NCI-H526 treated with DMSO at 0.1 percent for 48 hours (cell line): ENCODE measurements around the gene SDC4.
A peak's percentile ranks its signal among the peaks of the same experiment; 100 is the strongest.
"Not testable (repeated sequence)": the region's sequence is repeated elsewhere in the genome, so short reads cannot be mapped to it uniquely, and the experiment has no call there.

Experiments
- DNase-seq: peaks from one replicate; lab custom pipeline; 2025; lab: John Stamatoyannopoulos, UW

SDC4 gene

DNA sequence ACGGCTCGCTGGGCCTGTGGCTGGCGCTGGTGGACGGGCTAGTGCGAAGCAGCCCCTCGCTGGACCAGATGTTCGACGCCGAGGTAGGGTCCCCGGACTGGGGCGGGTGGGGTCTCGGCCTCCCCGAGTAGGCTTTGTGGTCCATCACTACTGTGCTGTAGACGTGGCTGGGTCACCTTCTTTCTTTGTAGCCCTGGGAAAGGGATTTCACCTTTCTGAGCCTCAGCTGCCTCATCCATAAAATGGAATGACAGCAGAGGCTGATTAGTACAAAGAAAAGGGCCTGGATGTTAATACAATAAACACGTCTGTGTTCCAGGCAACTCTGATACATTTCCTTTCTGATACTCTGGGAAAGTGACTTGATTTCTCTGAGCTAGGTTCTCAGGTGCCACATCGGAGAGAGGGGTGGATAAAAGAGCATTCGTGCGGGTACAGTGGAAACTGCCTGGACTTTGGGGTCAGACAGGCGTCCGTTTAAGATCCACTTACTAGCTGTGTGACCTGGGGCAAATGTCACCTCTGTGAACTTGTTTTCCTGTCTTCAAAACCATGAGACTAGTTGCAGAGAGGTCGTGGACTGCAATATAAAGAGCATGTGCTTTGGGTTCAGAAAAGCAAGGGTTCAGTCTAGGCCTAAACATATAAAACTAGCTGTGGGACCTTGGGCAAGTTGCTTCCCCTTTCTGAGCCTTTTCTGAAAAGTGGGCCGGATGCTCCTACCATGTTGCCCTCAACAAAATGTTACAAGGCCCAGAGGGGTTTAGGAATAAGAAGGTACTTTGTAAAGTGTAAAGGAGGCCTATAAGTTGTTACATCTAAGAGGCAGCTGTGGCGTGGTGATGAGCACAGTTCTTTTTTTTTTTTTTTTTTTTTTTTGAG lies 15.6 kb upstream of the SDC4 start:
- no peak for DNase-seq

DNA sequence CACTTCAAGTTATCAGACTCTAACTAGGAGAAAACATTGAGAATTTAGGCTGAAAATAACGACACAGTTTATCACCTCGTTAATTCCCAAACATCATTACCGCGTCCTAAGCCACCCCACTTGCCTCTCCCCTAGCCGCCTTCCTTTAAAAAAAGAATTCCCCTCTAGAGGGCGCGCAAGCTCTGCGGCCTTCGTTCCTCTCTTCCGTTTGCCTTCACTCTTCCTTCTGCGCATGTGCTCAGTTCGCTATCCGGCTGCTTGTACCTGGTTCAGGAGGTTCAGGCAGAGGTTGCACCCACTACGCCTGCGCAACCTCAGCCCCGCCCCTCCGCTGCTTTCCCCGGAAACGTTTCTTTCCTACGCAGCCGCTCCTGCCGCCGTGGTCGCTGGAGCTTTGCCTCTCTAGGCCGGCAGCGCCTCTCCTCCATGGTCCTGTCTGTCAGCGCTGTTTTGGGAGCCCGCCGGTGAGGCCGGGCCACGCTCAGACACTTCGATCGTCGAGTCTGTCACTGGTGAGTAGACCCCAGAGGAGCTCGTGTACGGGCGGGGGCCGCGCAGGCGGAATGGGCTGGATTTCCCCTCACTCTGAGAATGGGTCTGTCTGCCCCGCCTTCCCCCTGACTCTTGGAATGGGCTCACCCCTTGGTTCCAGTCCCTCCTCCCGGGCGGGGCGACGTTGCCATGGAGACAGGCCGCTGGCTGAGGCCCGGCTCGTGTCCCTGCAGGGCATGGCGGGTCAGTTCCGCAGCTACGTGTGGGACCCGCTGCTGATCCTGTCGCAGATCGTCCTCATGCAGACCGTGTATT lies 14.8 kb upstream of the SDC4 start, which contains the start of gene SYS1:
Gene SYS1 (plus strand): TSS at position 353 of the 807 bp plus-strand sequence. CDS start 376 bp downstream, at position 729.
- peak; percentile 99 for DNase-seq

DNA sequence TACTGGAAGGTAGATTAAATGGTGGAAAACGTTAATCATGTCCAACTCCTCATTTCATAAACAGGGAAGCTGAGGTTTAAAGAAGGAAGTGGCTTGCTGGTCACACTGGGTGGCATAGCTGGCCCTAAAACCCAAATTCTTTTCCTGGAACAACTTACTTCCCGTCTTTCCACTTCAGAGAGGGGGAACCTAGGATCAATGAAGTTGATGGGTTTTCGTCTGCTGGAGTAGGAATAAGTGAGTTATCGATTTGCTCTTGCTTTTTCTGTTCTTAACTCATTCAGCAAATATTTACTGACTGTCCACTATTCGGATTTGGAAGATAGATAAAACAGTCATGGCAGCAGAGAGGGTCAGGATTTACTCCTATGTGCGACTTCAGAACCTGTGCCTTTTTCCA lies 13.6 kb upstream of the SDC4 start:
- DNase-seq = no peak

DNA sequence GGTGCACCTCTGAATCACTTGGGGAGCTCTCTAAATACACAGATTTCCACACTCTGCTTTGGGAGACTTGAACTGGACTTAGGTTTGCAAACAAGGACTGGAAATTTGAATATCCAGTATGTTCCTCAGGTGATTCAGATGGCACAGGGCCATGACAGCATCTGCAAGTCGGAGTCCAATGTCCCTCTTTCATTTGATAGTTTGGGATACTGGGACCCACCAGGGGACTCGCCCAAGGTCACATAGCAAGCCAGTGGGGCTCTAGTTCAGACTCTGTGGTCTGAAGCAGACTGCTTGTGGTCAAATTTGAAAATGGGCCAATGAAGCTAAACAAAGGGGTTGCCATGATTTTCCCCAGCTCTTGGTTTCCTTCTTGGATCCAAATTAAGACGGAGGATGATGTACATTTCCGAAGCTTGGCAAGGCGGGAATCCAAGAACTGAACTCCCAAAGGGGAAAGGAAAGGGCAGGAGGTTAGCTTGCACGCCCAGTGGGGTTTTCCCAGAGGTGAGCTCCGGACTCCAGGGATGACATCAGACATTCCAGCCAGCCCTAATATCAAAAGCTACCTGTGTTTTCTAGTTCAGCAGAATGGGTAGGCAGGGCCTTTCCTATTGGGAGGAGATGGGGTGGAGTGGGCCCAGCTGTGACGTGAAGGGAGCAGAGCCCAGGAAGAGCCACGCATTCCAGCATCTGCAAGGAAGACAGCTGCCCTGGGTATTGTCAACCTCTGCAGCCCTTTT lies 11.4 kb upstream of the SDC4 start:
- no peak for DNase-seq

DNA sequence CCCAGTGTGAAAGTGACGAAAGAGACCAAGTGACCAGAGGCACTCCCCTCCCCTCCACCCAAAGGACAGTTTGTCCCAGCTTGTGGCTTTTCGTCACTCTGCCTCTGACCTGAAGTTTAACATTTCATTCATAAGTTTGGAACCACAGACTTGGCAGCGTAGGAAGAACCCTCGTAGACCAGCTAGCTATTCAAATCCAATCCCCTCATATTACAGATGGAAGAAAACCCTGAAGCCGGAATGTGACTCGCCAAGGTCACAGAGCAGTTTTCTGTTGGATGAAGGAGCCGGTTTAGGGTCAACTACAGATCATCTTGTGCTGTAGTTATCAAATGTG lies 10.8 kb upstream of the SDC4 start:
- DNase-seq = no peak

DNA sequence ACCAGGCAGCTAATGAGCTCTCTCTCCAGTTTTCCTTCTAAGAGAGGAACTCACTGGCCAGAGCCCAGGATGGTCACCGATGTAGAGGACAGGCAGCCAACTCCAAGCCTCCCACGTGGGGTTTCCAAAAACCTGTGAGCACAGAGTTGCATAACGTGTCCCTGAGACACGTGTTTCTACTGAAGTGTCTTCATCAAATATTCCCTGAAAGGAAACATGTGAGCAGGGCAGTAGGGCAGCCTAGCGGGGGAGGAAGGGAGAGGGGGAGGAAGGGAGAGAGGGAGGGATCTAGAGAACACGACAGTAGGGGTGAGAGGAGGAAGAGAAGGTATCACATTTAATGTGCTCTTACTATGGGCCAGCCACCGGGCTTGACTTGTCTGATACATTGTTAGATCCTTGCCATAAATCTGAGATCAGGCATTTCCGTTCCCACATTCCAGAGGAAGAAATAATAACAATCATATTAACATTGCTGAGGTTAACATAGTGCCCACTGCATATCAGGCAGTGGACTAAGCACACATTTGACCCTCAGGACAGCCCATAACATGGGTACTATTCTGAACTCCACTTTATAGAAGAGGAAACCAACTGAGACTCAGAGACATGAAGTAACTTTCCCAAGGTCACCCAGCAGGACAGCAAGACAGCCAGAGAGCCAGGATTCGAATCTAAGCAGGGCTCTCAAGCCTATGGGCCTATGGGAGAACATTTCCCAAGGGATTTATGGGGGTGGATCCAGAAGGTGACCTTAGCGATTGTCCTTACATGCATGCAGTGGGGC lies 10.3 kb upstream of the SDC4 start:
- DNase-seq = no peak

DNA sequence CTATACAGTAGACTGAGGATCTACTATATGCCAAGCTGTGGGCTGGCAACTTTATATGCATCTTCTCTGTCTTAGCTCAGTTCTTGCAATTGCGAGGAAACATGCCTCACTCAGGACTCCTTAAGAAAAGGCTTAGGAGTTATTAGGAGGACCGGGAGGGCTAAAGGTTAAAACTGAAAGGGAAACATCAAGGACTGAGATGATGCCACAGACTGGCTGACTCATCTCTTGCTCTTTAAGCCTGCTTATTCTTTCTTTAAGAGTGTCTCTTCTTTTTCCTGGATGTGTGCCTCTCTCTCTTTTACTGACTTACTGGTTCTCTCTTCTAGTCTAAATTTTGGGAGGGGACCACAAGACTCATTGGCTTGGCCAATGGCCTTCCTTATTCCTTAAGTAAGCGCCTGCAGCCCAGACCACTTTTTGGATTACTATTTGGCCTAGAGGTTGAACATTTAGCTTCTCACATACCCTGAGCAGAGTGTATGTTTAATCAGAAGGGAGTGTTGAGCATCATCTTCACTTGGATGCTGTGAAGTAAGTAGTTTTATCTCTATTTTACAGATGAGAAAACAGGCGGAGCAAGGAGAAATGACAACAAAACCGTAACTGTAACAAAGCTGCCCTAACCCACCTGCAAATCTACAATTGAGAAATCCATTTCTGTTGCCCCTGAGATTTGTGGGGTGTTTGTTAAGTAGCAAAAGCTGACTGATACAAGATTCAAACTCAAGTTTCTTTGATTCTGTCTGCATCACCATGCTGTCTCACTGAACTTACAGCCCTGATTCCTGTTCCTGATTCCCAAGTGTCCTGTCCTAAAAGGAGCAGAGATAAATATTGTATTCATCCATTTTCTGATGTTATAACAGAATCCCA lies 7.2 kb upstream of the SDC4 start:
- no peak for DNase-seq

DNA sequence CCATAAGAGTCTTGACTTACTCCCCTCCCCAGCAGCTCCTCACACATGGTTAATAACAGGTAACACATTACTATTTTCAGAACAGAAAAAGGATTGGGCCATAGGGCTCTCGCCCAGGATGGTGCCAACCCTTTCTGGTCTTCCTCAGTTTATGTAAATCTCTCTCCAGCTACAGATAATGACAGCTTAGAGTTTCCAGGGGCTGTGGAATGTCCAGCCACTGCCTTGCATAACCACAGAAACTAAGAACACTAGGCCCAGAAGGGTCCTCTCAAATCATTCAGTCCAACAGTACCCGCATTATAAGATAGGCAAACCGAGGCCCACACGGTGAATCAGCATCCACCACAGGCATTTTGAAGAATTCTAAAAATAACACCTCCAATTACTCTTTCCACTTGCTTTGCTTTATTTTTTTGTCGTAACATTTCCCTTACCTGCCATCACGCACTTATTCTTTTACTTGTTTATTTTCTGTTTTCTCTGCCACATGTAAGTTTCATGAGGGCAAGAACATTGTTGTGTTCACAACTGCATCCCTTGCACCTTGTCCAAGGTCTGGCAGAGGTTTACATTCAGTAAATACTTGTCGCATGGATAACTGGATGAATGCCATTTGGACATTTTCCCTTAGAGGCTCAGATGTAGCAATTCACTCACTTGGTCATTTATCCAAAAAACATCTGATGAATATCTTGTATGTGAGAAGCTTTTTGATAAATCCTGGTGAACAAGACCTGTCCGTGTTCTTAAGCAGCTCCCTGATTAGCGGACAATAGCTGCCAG lies 6.4 kb upstream of the SDC4 start:
- no peak for DNase-seq

DNA sequence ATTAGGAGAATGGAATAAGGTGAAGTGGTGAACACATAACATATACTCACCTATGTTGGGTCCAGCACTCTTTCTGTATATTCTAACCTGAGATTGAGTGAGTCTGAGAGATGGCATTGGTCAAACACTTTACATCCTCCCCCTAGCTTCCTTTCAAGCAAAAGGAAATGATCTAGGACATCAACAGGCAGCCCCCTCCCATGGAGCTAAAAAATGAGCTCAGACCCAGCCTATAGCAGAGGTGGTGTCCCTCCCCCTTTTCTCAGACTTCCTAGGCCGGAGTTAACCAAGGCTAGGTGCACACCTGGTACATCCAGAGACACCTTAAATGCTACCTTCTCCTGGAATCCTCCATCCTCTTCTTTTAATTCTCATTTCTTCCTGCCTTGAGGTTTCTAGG lies 5.5 kb upstream of the SDC4 start:
- no peak for DNase-seq

DNA sequence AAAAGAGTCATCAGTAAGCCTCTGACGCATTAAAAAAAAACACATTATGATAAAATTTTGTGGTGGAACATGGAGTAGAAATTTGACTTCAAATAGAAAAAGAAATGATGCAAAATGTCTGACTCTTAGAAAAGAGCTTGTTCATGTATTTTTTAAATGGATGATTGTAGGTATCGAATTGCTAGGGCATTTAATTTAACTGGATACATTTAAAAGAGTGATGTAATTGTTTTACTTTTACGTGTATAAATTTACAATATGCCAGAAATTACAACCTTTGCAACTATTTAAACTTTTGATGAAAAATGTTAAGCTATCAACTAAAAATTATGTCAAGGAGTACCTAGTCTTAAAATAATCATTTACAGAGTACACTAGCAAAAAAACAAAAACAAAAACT lies 4.5 kb upstream of the SDC4 start:
- no peak for DNase-seq

DNA sequence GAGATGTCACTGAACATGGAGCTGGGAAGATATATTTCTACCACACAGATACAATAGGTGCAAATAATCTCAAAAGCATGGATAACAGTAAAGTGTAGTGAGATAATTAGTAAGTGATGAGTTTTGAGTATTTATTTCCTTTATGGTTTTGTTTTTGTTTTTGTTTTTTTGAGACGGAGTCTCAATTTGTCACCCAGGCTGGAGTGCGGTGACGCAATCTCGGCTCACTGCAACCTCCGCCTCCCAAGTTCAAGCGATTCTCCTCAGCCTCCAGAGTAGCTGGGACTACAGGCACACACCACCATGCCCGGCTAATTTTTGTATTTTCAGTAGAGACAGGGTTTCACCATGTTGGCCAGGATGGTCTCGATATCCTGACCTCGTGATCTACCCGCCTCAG lies 2.6 kb upstream of the SDC4 start:
- not testable (repeated sequence) for DNase-seq

DNA sequence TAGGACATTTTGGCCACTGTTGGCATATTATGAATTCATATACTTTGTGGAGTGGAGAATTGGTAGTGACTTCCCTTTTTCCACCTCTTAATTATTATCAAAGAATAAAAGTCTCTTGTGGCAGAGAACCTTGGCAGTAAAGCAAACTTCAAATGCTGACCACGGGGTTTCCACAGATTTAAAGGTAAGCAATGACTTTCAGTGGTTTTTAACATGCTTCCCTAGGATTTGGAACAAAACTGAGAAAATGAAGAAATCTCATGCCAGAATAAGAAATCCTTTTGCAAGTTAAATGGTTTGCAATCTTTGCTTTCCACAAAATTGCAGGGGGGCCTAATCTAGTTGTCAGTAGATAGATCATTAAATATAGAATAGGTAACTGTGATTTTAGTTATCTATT lies 2.0 kb upstream of the SDC4 start:
- DNase-seq = no peak

DNA sequence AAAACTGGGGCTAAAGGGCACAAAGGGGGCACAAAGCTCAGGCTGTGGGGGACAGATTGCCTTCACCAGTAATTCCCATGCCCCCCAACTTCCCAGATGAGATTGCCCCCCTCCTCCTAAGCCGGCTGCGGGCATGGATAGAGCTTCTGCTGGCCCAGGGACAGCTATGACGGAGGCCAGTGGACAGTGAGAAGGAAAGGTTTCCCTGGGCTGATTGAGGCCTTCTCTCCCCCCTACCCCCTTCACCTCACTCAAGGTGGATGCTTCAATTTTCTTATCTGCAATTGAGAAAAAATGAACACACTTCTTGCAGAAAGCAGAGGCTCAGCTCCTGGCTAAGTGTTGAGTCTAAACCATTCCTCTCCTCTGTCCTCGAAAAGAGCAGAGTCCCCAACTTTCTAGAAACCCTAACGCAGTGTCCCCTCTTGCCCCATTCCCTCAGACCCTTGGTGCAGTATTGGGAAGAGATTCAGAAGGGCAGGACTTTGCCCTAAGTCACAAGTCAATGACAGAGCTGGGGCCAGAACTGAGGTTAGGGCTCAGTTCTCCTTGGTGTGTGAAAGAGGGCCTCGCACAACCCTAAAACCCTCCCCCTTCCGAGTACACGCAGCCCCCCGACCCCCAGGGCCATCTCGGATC lies 808 bp downstream of the SDC4 start:
- DNase-seq = no peak

DNA sequence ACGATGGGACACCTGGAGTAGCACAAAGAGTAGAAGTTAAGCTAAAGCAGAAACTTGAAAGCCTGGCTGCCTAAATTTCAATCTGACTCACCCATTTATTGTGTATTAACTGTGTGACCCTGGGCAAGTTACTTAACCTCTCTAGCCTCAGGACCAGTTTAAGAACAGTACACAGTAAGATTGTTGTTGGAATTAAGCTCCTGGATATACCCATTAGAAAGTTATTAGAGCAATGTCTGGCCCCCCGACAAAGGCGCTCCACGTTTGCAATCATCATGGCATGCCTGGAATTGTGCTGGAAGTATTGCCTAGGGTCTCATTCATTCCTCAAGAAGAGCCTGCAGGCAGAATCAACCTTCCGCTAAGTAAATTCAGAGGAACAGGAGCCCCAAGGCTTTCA lies 1.4 kb downstream of the SDC4 start:
- no peak for DNase-seq

DNA sequence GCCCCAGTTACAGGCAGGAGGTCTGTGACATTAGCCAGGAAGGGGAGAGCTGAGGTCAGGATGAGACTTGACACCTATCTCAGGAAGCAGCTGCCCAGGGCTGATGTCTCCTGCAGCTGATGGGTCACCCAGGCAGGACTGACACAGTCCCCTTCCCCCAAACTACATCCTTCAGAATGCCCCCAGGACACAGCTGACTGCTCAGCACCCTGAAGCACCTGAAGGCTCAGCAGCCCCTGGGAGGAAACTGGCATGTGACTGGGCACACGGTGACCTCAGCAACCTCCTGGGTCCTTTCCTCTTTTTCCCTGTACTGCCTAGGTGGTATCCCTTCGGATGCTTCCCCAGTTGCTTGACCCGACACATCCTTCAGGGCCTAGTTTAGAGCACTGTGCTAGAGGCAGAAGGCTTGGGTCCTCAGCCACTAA lies 1.9 kb downstream of the SDC4 start:
- no peak for DNase-seq

DNA sequence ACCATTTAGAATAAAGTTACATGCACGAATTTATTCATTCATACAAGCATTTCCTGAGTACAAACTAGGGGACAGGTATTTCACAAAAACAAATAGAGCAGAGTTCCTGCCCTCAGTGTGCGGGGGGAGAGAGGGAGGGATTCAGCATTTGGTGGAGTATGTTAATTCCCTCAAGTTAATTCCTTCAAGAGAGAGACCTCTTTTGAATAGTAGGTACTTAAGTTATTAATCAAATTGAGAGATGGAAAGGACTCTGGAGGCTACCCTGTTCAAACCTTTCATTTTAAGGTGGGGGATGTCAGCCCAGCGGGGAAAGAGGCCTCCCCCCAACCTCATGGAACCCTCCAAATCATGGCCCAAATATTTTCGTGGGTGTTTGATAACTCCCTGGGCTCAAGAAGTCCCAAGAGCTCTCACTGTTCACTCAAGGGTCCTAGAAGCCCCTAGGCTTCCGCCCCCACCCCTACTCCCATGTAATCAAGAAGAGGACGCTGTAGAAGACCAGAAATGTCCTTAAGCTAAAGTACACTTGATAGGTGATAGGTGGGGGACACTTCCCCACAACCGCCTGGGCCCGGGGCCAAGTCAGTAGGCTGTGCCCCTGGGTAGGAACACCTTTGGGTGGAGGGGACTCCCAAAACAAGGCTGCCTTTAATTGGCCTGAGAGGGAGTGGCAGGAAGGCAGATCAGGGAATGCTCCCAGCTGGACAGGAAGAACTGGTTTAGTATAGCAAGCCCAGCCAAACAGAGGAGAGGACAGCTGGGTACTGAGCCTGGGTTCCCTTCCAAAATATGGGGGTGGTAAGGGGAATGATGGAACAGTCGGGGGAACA lies 2.9 kb downstream of the SDC4 start:
- DNase-seq = no peak

DNA sequence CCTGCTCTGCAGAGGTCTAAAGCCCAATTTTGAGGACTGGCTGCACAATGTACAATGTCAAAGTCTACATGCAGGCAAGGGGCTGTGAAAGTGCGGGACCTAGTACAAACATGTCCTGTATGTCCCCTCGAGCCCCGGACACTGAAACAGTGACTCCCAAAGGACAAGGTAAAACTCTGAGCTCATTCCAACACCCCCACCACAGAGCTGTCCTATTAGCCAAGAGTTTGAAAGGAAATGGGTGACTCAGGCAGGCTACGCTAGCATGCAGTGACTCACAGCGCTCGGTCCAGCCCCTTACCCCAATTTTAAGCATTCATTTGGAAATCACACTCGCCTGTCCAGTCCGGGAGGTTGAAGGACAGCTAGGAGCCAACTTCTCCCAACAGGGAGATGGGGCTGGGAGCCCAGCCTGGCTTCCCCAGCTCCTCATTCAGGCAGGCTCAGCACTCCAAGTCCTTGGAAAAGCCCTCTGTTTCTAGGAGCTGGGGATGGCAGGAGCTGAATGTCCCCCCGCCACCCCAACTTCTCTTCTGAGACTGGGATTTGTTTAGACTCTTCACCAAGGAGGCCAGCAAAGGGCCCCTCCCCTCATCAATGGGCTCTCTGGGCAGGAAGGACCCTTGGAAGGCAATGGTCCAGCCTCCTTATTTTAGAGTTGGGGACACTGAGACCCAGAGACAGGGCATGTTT lies 3.9 kb downstream of the SDC4 start:
- DNase-seq = no peak
